ENCODE results near the gene HRC. TPM values are rescaled to one million over a fixed set of nuclear protein-coding genes. Genes with fewer than 3 reads are reported as not detected.

Gene HRC
- polyA plus RNA-seq, 1 of the 3 experiments (the other 2 are of a cell fraction) = not detected

DNA sequence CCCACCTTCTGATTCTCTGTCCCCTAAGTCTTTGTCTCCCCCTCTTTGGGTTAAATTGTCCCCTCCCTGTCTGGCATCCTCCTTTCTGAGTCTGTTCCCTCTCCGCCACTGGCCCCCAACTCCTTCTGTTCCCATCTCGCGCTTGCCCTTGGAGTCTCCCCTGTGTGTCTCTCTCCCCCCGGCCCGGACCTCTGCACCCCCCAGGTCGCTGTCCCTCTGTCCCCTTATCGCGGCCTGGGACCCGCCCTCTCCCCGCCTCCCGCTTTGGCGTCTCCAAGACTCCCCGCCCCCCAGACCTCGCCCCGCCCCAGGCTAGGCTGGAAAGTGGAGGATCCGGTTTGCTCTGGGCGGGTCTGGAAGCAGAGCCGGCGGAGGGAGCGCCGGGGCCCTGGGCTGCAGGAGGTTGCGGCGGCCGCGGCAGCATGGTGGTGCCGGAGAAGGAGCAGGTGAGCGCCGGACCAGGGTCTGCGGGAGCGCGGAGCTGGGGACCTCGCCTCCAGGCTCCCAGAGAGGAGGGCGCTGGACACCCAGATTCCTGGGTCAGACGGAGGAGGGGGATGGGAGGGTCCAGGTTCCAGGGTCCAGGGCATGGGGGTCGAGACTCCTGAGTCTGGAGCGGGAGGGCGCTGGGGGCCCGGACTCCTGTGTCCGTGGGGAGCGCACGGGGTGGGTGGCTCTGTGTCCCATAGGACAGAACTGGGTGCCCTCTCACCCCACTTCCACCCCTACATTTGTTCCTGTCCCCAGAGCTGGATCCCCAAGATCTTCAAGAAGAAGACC, 2.4 kb upstream of the HRC start, which contains the start of gene TRPM4:
Gene TRPM4, plus strand, starts transcription at position 348 of the 780 bp plus-strand sequence. Its CDS starts 75 bp downstream, at position 423.
- Histone ChIP-seq H3K9ac (peak within 1 kb of the TSS; percentile 93), H3K4me3 (ENCODE audit: low read depth in 2 of 2, low read length in 1 of 2) (peak within 1 kb of the TSS; percentile 77 to 88), H2AFZ (ENCODE audit: low read depth) (peak within 1 kb of the TSS; percentile 45; the same call in 1 of the 2 replicates), H4K20me1 (ENCODE audit: insufficient read depth) (peaks cover 3% of the 10 kb centered on the region; the same call in 1 of the 2 replicates), H3K79me2 (ENCODE audit: insufficient read depth) (peaks cover 23% of the 10 kb centered on the region), H3K9me2 (no peaks in the 10 kb centered on the region), H3K4me1 (ENCODE audit: control insufficient read depth in 1 of 2, insufficient read depth in 2 of 2, low read depth in 1 of 2, low read length in 1 of 2) (peaks cover 0 to 11% of the 10 kb centered on the region in 2 experiments; a peak in 1 of 4 replicates), H3K27me3 (ENCODE audit: insufficient read depth) (no peaks in the 10 kb centered on the region), H3F3A (replicated peaks; ENCODE audit: insufficient read depth) (peaks cover 3% of the 10 kb centered on the region), H3K9me3 (no peaks in the 10 kb centered on the region), H3K27ac (ENCODE audit: low read depth in 2 of 2, low read length in 1 of 2) (peak within 1 kb of the TSS; percentile 31 to 56; a peak in 2 of 4 replicates), H3K4me2 (peak within 1 kb of the TSS; percentile 81), H3K36me3 (replicated peaks in 1 of 2; ENCODE audit: control insufficient read depth in 1 of 2, insufficient read depth in 2 of 2, low read length in 1 of 2) (no peaks in the 10 kb centered on the region)
- 2% methylated on average over 32 of the region's 41 CpGs for WGBS (ENCODE audit: low lambda C conversion rate)
- peak; percentile 81 for TF ChIP-seq TAF1 (IDR thresholded peaks at IDR 0.05; ENCODE audit: borderline replicate concordance, low read depth, low read length)
- TF ChIP-seq MXI1 (IDR thresholded peaks at IDR 0.05; ENCODE audit: low read depth, low read length) = peak; percentile 60
- peak; percentile 89 for TF ChIP-seq POLR2AphosphoS5 (IDR thresholded peaks at IDR 0.05; ENCODE audit: low read depth, low read length)
- TF ChIP-seq SIN3A (IDR thresholded peaks at IDR 0.05; ENCODE audit: borderline replicate concordance, low read depth, low read length) = peak; percentile 26; the same call in 1 of the 2 replicates
- TF ChIP-seq NFIC (IDR thresholded peaks at IDR 0.05; ENCODE audit: borderline replicate concordance) = no peak
- POLR2A ChIA-PET = no interaction called here
- DNase-seq = peak; percentile 92
- CTCF ChIA-PET = interaction anchor here (1.3 to 1.5 kb wide), 2 partner anchors 11 to 41 kb away, joined by 5 to 6 read pairs; no protein-coding TSS in a partner anchor

DNA sequence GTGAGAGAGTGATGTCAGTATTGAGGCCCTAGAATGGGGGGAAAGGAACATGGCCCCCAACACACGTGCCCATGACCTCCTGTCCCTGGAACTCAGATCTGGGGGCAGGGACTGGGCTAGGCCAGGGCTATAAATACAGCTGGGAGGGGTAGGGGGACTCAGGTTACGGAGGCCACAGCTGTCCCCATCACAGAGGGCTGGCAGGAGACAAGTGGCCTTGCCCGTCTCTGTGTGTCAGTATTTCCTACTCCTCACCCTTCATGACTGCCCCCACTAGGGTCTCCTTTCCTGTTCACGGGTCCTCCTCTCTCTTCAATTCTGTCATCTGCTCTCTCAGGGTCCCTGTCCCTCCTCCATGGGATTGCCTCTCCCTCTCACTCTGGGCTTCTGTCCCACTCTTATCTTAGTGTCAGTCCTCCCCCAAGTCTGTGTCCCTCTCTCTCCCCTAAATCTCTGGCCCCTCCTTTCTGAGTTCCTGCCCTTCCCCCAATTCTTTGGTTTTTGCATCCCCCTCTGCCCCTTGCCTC, 687 bp upstream of the HRC start:
- H3K4me3 ChIP-seq (ENCODE audit: low read depth in 2 of 2, low read length in 1 of 2) = no peak overlapping the region
- no peak overlapping the region for H3K4me2 ChIP-seq
- POLR2A ChIA-PET = no interaction called here
- H3K9me2 ChIP-seq = no peaks in the 10 kb centered on the region
- H3K9ac ChIP-seq = no peak overlapping the region
- H4K20me1 ChIP-seq (ENCODE audit: insufficient read depth) = peaks cover 3% of the 10 kb centered on the region; the same call in 1 of the 2 replicates
- H3K36me3 ChIP-seq (replicated peaks in 1 of 2; ENCODE audit: control insufficient read depth in 1 of 2, insufficient read depth in 2 of 2, low read length in 1 of 2) = no peaks in the 10 kb centered on the region
- H3F3A ChIP-seq (replicated peaks; ENCODE audit: insufficient read depth) = peaks cover 15% of the 10 kb centered on the region
- DNase-seq = no peak
- TF ChIP-seq, protein P1, sequence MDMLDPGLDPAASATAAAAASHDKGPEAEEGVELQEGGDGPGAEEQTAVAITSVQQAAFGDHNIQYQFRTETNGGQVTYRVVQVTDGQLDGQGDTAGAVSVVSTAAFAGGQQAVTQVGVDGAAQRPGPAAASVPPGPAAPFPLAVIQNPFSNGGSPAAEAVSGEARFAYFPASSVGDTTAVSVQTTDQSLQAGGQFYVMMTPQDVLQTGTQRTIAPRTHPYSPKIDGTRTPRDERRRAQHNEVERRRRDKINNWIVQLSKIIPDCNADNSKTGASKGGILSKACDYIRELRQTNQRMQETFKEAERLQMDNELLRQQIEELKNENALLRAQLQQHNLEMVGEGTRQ (IDR thresholded peaks at IDR 0.05; ENCODE audit: borderline replicate concordance, low read depth, low read length) = no peak
- TF ChIP-seq TEAD4 (IDR thresholded peaks at IDR 0.05; ENCODE audit: borderline replicate concordance, insufficient read depth) = no peak
- TF ChIP-seq, protein P2, sequence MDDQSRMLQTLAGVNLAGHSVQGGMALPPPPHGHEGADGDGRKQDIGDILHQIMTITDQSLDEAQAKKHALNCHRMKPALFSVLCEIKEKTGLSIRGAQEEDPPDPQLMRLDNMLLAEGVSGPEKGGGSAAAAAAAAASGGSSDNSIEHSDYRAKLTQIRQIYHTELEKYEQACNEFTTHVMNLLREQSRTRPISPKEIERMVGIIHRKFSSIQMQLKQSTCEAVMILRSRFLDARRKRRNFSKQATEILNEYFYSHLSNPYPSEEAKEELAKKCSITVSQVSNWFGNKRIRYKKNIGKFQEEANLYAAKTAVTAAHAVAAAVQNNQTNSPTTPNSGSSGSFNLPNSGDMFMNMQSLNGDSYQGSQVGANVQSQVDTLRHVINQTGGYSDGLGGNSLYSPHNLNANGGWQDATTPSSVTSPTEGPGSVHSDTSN (IDR thresholded peaks at IDR 0.05) = no peak
- TF ChIP-seq FOSL2 (IDR thresholded peaks at IDR 0.05; ENCODE audit: borderline replicate concordance, low read depth) = no peak
- no peak for TF ChIP-seq EP300 (IDR thresholded peaks at IDR 0.05; ENCODE audit: borderline replicate concordance in 1 of 2, low read depth in 1 of 2, low read length in 1 of 2)
- no peak for TF ChIP-seq TAF1 (IDR thresholded peaks at IDR 0.05; ENCODE audit: borderline replicate concordance, low read depth, low read length)
- no peak for TF ChIP-seq POLR2AphosphoS5 (IDR thresholded peaks at IDR 0.05; ENCODE audit: low read depth, low read length)
- TF ChIP-seq, protein P3, sequence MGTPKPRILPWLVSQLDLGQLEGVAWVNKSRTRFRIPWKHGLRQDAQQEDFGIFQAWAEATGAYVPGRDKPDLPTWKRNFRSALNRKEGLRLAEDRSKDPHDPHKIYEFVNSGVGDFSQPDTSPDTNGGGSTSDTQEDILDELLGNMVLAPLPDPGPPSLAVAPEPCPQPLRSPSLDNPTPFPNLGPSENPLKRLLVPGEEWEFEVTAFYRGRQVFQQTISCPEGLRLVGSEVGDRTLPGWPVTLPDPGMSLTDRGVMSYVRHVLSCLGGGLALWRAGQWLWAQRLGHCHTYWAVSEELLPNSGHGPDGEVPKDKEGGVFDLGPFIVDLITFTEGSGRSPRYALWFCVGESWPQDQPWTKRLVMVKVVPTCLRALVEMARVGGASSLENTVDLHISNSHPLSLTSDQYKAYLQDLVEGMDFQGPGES (IDR thresholded peaks at IDR 0.05; ENCODE audit: low read depth, low read length) = no peak
- TF ChIP-seq, protein P4, sequence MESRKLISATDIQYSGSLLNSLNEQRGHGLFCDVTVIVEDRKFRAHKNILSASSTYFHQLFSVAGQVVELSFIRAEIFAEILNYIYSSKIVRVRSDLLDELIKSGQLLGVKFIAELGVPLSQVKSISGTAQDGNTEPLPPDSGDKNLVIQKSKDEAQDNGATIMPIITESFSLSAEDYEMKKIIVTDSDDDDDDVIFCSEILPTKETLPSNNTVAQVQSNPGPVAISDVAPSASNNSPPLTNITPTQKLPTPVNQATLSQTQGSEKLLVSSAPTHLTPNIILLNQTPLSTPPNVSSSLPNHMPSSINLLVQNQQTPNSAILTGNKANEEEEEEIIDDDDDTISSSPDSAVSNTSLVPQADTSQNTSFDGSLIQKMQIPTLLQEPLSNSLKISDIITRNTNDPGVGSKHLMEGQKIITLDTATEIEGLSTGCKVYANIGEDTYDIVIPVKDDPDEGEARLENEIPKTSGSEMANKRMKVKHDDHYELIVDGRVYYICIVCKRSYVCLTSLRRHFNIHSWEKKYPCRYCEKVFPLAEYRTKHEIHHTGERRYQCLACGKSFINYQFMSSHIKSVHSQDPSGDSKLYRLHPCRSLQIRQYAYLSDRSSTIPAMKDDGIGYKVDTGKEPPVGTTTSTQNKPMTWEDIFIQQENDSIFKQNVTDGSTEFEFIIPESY (IDR thresholded peaks at IDR 0.05; ENCODE audit: borderline replicate concordance, low read depth) = no peak
- TF ChIP-seq ELF1 (IDR thresholded peaks at IDR 0.05) = no peak
- H3K9me3 ChIP-seq = no peaks in the 10 kb centered on the region
- CTCF ChIA-PET = interaction anchor here (1.1 to 1.4 kb wide), 2 partner anchors 10 to 58 kb away, joined by 4 to 5 read pairs; no protein-coding TSS in a partner anchor
- H3K79me2 ChIP-seq (ENCODE audit: insufficient read depth) = peaks cover 23% of the 10 kb centered on the region
- H3K4me1 ChIP-seq (ENCODE audit: control insufficient read depth in 1 of 2, insufficient read depth in 2 of 2, low read depth in 1 of 2, low read length in 1 of 2) = peaks cover 0 to 18% of the 10 kb centered on the region in 2 experiments; a peak in 1 of 4 replicates
- H3K27ac ChIP-seq (ENCODE audit: low read depth in 2 of 2, low read length in 1 of 2) = no peak overlapping the region
- H2AFZ ChIP-seq (ENCODE audit: low read depth) = no peak overlapping the region
- 80% methylated on average over 4 of the region's 4 CpGs for WGBS (ENCODE audit: low lambda C conversion rate)
- H3K27me3 ChIP-seq (ENCODE audit: insufficient read depth) = no peaks in the 10 kb centered on the region
